ENCODE measurements around the gene FRMD4B.

- no peak for TF ChIP-seq CTCF (conservative IDR thresholded peaks at IDR 0.05 in 1 of 2, IDR thresholded peaks at IDR 0.05 in 1 of 2; ENCODE audit: extremely low read depth in 1 of 2, insufficient read depth in 1 of 2, low read depth in 1 of 2, low read length in 2 of 2)
- no peak for TF ChIP-seq EZH2 (IDR thresholded peaks at IDR 0.05; ENCODE audit: borderline replicate concordance, low read length)
These were observed 167.8 kb downstream of the FRMD4B start for GRCh38 chr3:69218079-69218478.
